GM18868 (cell line): ENCODE results near the gene CTNNA2.

Experiments
- ATAC-seq: cut with Tn5 transposase; IDR thresholded peaks from one replicate; pipeline ENCODE4 v1.9.1; 2021; ENCODE audit warnings: mild to moderate bottlenecking, moderate library complexity; ENCODE audit not compliant: unreplicated experiment

CTNNA2 gene

GRCh38 chr2:80501874-80502624 lies 989.2 kb downstream of the CTNNA2 start:
- no peak for ATAC-seq

- ATAC-seq, result no peak
These were observed 993.7 kb downstream of the CTNNA2 start for GRCh38 chr2:80506563-80506962.

DNA sequence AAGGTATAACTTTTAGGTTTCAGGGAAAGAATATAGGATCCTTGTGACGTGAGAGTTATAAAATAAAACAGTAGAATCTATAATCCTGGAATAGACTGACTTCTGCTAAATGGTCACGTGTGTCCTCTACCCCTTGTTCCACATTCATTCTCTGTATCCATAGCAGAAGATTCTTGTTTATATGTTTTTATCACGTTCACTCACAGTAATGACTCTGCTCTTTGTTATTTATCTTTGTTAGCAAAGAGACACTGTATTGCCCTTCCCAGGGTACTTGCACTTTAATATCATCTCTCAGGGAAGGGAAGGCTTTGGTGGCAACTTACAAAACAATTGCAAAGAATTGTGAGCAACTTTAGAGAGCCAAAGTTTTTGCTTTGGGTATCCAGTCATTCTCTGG lies 997.9 kb downstream of the CTNNA2 start:
- no peak for ATAC-seq

- no peak for ATAC-seq
These were observed 1003.1 kb downstream of the CTNNA2 start for GRCh38 chr2:80515964-80516363.

DNA sequence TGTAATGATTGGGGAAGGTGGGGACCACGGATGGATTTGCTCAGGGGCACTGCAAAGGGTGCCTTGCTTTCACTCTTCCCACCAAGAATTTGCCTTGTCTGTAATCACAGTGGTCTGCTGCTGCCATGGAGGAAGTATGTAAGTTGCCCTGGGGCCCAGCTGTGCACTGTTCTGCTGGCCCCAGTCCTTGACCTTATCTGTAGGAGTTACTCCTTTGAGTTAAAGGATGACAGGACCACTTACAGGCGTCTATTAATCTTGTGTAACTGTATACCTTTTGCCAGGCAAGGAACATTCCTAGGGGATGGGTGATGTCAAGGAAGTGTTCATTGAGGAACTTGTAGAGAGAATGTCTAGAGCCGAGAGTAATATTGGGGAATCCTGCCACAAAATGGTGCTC lies 1004.5 kb downstream of the CTNNA2 start:
- ATAC-seq, result no peak

GRCh38 chr2:80519121-80519643 lies 1006.3 kb downstream of the CTNNA2 start:
- no peak for ATAC-seq

DNA sequence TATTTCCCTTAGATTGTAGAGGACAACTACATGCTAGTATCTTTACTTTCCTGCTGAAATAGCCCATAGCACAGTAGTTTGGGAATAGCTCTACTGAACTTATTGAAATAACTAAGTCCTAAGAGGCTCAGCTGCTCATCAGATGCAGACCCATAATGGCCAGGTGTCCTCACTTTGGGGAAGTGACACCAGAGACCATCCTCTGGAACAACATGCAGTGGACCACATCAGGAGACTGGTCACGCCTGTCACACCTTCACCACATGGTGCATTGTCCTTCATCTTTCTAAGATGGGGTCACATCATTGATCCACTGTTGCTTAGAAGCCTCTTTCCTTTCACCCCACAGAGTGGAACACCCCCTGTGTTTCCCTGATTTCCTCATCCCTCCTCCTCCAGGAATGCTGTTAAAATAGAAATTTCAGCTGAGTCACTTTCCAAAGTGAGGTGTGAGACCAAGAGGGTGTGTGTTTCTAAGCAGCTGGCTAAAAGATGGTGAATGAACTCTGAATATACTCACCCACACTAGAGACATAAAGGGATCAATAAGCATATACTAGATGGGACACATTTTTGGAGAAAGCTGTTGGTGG lies 1006.9 kb downstream of the CTNNA2 start:
- peak; percentile 54 for ATAC-seq

GRCh38 chr2:80525152-80525551 lies 1012.3 kb downstream of the CTNNA2 start:
- ATAC-seq, result peak; percentile 72

GRCh38 chr2:80527119-80527518 lies 1014.3 kb downstream of the CTNNA2 start:
- ATAC-seq, result peak; percentile 16

DNA sequence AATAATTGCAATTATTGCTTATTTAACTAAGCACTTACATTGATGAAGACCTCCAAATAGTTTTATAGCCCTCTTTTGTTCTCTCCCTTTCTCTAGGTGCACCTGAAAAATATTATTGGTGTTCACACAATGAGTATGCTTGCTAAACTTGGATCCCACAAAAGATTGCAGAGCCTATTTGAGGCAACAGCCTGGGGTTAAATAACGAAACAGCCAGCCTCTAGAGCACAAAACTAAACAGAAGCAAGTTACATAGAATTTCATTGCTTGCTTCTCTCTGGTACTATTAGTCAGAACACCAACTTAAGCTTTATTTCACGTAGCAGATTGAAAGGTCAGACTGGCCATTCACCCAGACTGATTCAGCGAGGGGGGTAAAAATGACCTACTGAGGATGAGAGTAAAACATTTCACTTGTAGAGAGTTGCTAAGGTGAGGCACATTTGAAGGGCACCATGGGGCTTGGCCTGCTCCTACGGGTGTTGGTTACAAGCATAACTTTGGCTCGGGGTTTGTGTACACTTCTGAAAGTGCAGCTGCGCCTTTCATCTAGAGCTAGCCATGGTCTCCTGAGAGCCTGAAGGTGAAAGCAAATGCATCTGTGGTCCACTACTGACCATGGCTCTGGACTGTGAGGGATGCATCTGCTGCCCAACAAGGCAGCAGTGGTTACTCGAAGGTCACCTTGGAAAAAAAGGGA lies 1016.8 kb downstream of the CTNNA2 start:
- ATAC-seq, result peak; percentile 34

DNA sequence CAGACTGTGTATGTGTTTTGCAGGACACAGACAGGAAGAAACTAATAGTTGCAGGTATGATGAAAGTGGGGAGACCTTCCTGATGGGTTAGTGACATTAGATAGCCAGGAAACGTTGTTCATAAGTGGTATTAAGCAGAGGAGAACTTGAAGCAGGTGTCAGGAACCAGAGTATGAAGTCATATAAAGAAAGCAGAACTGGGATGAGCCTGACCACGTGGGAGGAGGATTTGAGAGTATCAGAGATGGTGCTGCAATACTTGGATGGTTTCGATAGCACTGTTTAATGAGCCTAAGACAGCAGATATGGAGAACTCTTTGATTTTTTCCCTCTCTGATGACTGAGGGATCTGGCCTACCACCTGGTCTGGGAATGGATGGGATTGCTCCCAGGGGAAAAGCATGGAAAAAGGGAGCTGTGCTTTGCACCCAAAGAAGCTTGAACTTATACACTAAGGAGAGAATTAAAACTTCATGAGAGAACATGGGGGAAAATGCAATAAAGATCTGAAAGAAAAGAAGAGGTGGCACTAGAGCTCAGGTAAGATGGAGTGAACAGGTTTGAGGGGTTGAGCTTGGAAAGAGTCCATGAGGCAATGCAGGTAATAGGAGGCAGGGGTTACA lies 1017.7 kb downstream of the CTNNA2 start:
- ATAC-seq, result peak; percentile 59

DNA sequence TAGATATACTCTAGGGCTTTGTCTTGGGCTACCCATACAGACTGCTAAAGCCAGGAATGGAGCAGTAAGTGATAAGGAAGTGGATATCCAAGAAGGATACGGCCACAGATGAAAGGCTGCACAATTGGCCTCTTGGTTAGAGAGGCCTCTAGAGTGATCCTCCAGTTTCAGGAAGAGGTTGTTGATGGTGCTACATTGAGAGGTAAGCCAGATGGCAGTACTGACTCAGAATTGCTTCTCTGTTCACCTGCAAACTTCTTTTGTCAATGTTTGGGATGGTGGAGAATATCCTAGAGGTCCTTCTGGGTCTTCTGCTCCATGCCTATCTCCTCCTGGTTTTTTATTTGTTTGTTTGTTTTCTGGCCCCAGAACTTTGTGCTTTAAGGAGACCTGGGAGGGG lies 1018.5 kb downstream of the CTNNA2 start:
- peak; percentile 27 for ATAC-seq

GRCh38 chr2:80545420-80546210 lies 1032.8 kb downstream of the CTNNA2 start:
- ATAC-seq, result no peak

- no peak for ATAC-seq
These were observed 1033.9 kb downstream of the CTNNA2 start for GRCh38 chr2:80546766-80547165.

DNA sequence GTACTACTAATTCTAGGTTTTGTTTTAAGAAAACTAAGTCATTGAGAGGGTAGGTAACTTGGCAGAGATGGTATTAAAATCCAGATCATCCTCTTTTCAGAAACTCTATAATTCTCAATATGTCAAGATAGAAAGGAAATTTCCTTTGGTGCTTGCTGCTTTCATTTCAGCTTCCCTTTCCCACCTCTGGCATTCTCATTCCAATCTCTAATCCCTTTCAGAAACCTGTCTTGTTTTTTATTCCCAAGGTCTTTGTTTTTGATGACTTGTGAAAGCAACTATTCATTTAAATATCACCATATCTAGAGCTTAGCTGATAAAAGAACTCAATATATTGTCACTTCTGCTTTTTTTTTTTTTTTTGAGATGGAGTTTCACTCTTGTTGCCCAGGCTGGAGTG lies 1034.5 kb downstream of the CTNNA2 start:
- ATAC-seq, result no peak

DNA sequence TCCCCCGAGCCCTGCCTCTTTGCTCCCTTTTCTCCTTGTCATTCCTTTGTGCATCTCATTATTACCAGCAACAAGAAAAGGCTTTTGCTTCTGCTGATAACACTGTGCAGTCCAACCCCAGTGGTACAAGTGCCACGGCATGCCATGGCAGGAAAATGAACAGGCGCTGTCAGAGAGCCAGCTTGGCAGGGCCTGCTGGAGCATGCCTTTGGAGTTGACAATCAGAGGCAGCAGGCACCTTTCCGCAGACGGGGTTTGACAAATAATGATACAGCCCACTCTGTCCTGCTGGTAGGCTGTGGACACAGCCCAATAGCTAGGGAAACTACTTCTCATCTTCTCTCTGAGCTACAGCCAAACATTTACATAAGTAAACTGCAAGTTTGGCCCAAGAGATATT lies 1035.6 kb downstream of the CTNNA2 start:
- ATAC-seq, result no peak

DNA sequence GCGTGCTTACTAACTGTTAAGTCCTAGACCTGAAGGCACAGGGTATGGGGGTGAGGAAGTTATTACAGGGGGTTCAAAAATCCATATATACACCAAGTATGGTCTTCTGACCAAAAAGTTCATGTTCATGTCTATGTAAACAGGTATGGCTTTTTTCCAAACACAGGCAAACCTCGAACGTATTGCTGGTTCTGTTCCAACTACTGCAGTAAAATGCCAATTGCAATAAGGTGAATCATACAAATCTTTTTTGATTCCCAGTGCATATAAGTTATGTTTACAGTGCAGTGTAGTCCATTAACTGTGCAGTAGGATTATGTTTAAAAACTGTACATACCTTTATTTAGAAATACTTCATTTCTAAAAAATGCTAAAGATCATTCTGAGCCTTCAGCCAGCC lies 1037.0 kb downstream of the CTNNA2 start:
- no peak for ATAC-seq

DNA sequence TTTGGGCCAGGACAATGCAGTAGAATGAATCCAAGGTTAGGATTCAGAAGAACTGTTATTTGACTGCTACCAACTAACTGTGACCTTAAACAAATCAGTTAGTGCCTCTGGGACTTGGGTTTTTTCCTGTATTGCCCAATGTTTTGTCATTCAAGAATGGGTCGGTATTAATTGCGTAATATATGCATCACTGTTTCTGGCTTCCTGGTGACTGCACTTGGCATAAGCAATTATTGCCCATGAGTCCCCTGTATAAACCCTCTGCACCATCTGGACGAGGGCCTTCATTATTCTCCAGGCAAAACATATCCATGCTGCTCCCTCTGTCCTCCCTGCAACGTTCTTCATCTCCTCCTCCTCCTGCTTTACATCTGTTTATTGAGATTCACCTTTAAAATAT lies 1047.5 kb downstream of the CTNNA2 start:
- ATAC-seq, result no peak

DNA sequence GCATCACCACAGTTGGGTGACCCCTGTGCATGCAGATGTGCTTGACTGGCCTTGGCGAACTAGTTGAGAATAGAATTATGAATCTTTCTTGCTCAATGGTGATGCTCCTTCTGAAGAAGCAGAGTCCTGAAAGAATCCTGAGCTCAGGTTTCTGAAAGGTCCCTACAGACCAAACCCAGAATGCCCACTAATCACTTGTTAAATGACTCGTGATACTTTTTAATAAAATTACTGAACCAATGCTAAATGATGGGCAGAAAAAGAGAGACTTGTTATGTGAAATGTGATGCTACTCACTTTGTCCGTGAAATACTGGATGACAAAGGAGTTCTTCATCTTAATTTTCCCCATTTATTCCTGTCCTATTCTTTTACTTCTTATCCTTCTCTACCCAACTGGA lies 1055.2 kb downstream of the CTNNA2 start:
- peak; percentile 42 for ATAC-seq

DNA sequence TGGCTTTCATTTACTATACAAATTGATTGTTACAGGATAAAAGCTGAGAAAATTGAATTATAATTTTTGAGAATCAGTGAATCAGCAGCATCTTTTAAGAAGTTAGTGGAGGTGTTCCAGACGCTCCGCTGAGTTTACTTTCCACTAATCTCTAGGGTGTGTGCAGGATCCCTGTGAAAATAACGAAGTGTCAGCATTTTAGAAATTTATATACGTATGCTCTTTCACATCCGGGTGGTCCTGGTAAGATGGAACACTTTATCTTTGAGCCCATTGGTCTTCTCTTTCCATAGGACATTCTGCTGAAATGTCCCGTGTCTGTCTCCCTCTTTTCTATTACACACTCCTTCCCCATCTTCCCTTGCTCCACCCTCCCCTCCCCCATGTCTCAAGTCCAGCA lies 1060.3 kb downstream of the CTNNA2 start:
- no peak for ATAC-seq

- no peak for ATAC-seq
These were observed 1061.1 kb downstream of the CTNNA2 start for GRCh38 chr2:80573950-80574349.
